ENCODE results near the gene BAHD1.

- TF ChIP-seq JUN (IDR thresholded peaks at IDR 0.05; ENCODE audit: borderline replicate concordance, insufficient read depth, insufficient read length, low read depth) (no peak), EZH2 (IDR thresholded peaks at IDR 0.05; ENCODE audit: borderline replicate concordance, low read depth, low read length, severe bottlenecking) (peak; percentile 49)
Observed at GRCh38 chr15:40439960-40440742, 602 bp upstream of the BAHD1 start.
